Activated CD4-positive, alpha-beta T cell treated with anti-CD3 and anti-CD28 coated beads, Interleukin-2, amount 10 ng/mL, durations not matched to agents 24 days and 14 days (primary cell): ENCODE measurements around the gene REXO4. TPM values are rescaled to one million over a fixed set of nuclear protein-coding genes. Genes with fewer than 3 reads are reported as not detected.

Experiments
- DNase-seq: peaks from one replicate; pipeline ENCODE4 v3.0.0; 2022
- H3K27ac Mint-ChIP-seq: one replicate; pipeline ENCODE4 v1.8.0; 2022; ENCODE audit warnings: mild to moderate bottlenecking, mixed read lengths
- H3K27me3 Mint-ChIP-seq: one replicate; pipeline ENCODE4 v1.8.0; 2022; ENCODE audit warnings: mixed read lengths
- H3K36me3 Mint-ChIP-seq: one replicate; pipeline ENCODE4 v1.8.0; 2022; ENCODE audit warnings: low read depth, mild to moderate bottlenecking, mixed read lengths
- H3K4me1 Mint-ChIP-seq: one replicate; pipeline ENCODE4 v1.8.0; 2021; ENCODE audit warnings: mixed read lengths
- H3K4me3 Mint-ChIP-seq: one replicate; pipeline ENCODE4 v1.8.0; 2022; ENCODE audit warnings: mild to moderate bottlenecking, moderate library complexity, mixed read lengths
- H3K9me3 Mint-ChIP-seq: one replicate; pipeline ENCODE4 v1.8.0; 2021; ENCODE audit warnings: mixed read lengths
- intact Hi-C: fragments of 100-400 bp; cut with micrococcal nuclease; formaldehyde crosslinking; loops from one replicate; pipeline ENCODE4 v1.15.1; 2023
- total RNA-seq: library from RNA; stranded (reverse); gene quantifications from 2 replicates; pipeline ENCODE4 v1.2.3, GENCODE V29; 2022

REXO4 gene
- total RNA-seq, 1 donor from 2014 or later = 42.3 TPM

DNA sequence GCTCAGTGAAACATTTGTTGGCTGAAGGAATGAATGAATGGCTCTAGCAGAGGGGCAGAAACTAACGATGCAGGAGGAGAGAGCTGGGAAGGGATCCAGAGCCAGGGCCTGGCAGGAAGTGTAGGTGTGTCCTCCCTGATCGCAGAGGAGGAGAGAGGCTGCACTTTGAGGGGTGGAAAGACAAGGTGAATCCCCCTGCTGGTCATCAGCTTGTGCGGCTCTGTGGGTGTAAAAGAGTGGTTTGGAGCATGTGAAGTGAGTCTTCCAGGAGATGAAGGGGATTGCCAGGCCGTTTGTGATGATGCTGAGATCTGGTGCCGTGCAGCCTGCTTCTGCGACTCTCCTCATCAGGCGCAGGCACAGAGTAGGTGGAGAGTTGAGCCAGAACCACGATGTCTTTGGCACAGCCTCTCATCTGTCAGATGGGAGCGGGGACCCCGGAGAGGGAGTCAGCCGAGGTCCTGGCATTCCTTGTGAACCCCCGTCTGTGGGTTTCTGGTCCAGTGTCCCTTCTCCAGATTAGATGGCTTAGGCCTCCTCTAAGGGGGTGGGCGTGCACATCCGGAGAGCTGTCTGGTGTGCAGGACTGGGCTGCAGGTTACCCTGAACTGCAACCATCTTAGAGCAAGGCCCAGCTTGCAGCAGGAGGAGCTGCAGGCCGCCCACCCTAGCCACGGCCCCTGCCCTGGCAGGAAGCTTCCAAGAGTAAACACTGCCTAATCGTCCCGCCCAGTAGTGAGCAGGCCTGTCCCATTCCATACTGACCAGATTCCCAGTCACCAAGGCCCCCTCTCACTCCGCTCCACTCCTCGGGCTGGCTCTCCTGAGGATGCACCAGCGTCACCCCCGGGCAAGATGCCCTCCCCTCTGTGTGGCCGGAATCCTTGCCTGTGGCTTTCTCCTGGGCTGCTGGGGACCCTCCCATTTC is 4.1 kb upstream of the REXO4 start, which contains the start of gene ADAMTS13:
TSS of gene ADAMTS13 (plus strand) at position 753 of the 928 bp plus-strand sequence. CDS start at position 830, 77 bp downstream.
- DNase-seq = peak; percentile 75
- Mint-ChIP-seq H3K27me3 (peaks cover 5% of the 10 kb centered on the region), H3K9me3 (no peaks in the 10 kb centered on the region), H3K4me1 (peaks cover 22% of the 10 kb centered on the region), H3K36me3 (peaks cover 7% of the 10 kb centered on the region), H3K27ac (peak within 1 kb of the TSS; percentile 82), H3K4me3 (peak within 1 kb of the TSS; percentile 33)
- intact Hi-C loops = loop anchor here (5.0 kb wide), 1 partner anchor 35 kb away; the partner anchor contains the start of gene CACFD1

GRCh38 chr9:133420392-133420827 is 2.6 kb upstream of the REXO4 start:
- H3K36me3 Mint-ChIP-seq = peaks cover 17% of the 10 kb centered on the region
- no peak overlapping the region for H3K4me3 Mint-ChIP-seq
- intact Hi-C loops = loop anchor here (5.0 kb wide), 1 partner anchor 37 kb away; the partner anchor contains the start of gene CACFD1
- no peaks in the 10 kb centered on the region for H3K27me3 Mint-ChIP-seq
- H3K9me3 Mint-ChIP-seq = no peaks in the 10 kb centered on the region
- peak overlapping the region; percentile 48 for H3K27ac Mint-ChIP-seq
- peaks cover 35% of the 10 kb centered on the region for H3K4me1 Mint-ChIP-seq
- no peak for DNase-seq

- Mint-ChIP-seq H3K4me3 (peak overlapping the region; percentile 88), H3K27ac (peak overlapping the region; percentile 76), H3K9me3 (no peaks in the 10 kb centered on the region), H3K27me3 (no peaks in the 10 kb centered on the region), H3K4me1 (peaks cover 43% of the 10 kb centered on the region), H3K36me3 (peaks cover 29% of the 10 kb centered on the region)
- intact Hi-C loops = loop anchor here (5.0 kb wide), 2 partner anchors 58 to 62 kb away; partner anchors contain the start of genes SLC2A6, SURF1 and SURF2
- no peak for DNase-seq
Measured at GRCh38 chr9:133419005-133419404, 1.2 kb upstream of the REXO4 start.

DNA sequence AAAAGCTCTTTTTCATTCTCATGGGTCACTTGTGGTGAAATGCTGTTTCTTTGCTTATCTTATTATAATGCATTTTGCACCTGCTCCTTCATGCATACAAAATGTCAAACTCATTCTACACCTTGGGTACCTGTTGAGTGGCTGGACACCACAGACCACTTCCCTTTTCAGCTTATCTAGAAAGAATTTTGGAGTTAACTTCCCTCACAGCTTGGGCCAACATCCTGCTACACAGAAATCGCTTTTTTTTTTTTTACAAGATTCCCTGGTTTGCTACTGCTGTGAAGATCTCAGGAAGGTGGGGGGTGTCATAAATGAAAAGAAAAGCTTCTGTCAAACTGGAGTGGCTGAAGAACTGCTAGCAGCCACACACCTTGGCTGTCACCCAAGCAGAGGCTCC is 2.6 kb downstream of the REXO4 start:
- intact Hi-C loops = loop anchor here (5.0 kb wide), 2 partner anchors 58 to 62 kb away; partner anchors contain the start of genes SLC2A6, SURF1 and SURF2
- Mint-ChIP-seq H3K4me1 (peaks cover 34% of the 10 kb centered on the region), H3K27me3 (no peaks in the 10 kb centered on the region), H3K27ac (no peak overlapping the region), H3K36me3 (peaks cover 52% of the 10 kb centered on the region), H3K9me3 (no peaks in the 10 kb centered on the region), H3K4me3 (no peak overlapping the region)
- no peak for DNase-seq

DNA sequence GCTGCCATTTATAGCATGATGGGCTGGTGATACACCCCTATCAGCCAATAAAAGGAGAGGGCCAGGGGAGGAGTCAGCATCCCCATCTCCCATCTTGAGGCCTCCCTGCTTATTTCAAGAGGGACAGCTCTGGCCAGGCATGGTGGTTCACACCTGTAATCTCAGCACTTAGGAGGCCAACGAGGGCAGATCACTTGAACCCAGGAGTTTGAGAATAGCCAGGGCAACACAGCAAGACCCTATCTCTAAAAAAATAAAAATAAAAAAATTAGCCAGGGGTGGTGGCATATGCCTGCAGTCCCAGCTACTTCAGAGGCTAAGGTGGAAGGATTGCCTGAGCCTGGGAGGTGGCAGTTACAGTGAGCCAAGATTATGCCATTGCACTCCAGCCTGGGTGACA is 9.8 kb downstream of the REXO4 start:
- Mint-ChIP-seq H3K36me3 (peaks cover 53% of the 10 kb centered on the region), H3K27ac (no peak overlapping the region)

DNA sequence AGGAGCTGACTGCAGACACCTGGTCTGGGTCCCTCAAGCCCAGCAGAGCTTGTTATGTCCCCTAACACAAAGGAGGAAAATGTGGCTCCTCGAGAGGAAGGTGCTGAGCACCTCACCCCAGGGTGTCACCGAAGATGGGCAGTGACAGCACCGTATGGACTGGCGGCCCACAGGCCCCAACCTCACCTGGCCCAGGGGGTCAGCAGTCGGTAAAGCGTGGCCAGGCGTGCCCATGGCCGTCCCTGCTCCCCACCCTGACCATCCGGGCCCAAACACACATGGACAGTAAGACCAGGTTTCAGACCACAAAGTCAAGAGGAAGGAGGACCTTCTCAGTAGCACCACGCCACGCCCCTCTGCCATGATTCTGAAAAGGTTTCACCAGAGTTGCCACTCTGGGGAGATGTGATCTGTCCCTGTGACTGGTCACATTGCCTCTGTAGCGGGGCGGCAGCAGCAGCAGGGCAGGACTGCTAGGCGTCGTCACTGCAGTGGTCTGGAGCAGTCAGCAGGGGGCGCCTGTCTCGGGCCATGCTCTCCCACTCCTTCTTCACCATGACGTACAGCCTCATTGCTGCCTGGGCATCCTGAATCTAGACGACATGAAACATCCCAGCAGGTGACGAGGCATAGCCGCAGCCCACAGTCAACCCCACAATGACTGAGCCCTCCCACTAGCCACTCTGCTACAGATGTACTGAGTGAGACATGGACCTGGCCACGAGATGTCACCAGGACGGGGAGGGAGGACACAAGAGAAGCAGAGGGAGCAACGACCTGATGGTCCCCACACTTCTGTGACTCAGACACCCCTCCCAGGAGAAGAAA is 11.1 kb downstream of the REXO4 start:
- peaks cover 47% of the 10 kb centered on the region for H3K36me3 Mint-ChIP-seq
- no peak overlapping the region for H3K4me3 Mint-ChIP-seq
- intact Hi-C loops = loop anchor here (1.0 kb wide), 1 partner anchor 80 kb away; no protein-coding TSS in a partner anchor
- peaks cover 12% of the 10 kb centered on the region for H3K4me1 Mint-ChIP-seq
- peak overlapping the region; percentile 68 for H3K27ac Mint-ChIP-seq
- DNase-seq = peak; percentile 92
- no peaks in the 10 kb centered on the region for H3K27me3 Mint-ChIP-seq
- no peaks in the 10 kb centered on the region for H3K9me3 Mint-ChIP-seq

More for the DNA sequence above, 9.8 kb downstream of the REXO4 start:
- H3K9me3 Mint-ChIP-seq = no peaks in the 10 kb centered on the region
- peaks cover 12% of the 10 kb centered on the region for H3K4me1 Mint-ChIP-seq
- no peak for DNase-seq
- H3K27me3 Mint-ChIP-seq = no peaks in the 10 kb centered on the region
- intact Hi-C loops = no loop called here
- H3K4me3 Mint-ChIP-seq = no peak overlapping the region

GRCh38 chr9:133405508-133406438 is 12.0 kb downstream of the REXO4 start:
- Mint-ChIP-seq H3K4me3 (no peak overlapping the region), H3K27me3 (no peaks in the 10 kb centered on the region), H3K27ac (no peak overlapping the region), H3K9me3 (no peaks in the 10 kb centered on the region), H3K36me3 (peaks cover 43% of the 10 kb centered on the region), H3K4me1 (peaks cover 12% of the 10 kb centered on the region)
- intact Hi-C loops = no loop called here
- DNase-seq = no peak

- DNase-seq = no peak
- peaks cover 10% of the 10 kb centered on the region for H3K4me1 Mint-ChIP-seq
- H3K27ac Mint-ChIP-seq = no peak overlapping the region
- H3K36me3 Mint-ChIP-seq = peaks cover 31% of the 10 kb centered on the region
- no peaks in the 10 kb centered on the region for H3K9me3 Mint-ChIP-seq
- intact Hi-C loops = loop anchor here (1.0 to 5.0 kb wide), 2 partner anchors 75 to 217 kb away; partner anchors contain the start of gene SLC2A6
- H3K27me3 Mint-ChIP-seq = no peaks in the 10 kb centered on the region
- no peak overlapping the region for H3K4me3 Mint-ChIP-seq
Measured at GRCh38 chr9:133404454-133405002, 13.3 kb downstream of the REXO4 start.

- no peaks in the 10 kb centered on the region for H3K27me3 Mint-ChIP-seq
- no peak overlapping the region for H3K27ac Mint-ChIP-seq
- no peaks in the 10 kb centered on the region for H3K9me3 Mint-ChIP-seq
- intact Hi-C loops = loop anchor here (1.0 to 5.0 kb wide), 2 partner anchors 75 to 217 kb away; partner anchors contain the start of gene SLC2A6
- DNase-seq = peak; percentile 84
- H3K4me3 Mint-ChIP-seq = no peak overlapping the region
- peaks cover 10% of the 10 kb centered on the region for H3K4me1 Mint-ChIP-seq
- H3K36me3 Mint-ChIP-seq = peaks cover 29% of the 10 kb centered on the region
Measured at GRCh38 chr9:133403766-133404453, 13.9 kb downstream of the REXO4 start.

DNA sequence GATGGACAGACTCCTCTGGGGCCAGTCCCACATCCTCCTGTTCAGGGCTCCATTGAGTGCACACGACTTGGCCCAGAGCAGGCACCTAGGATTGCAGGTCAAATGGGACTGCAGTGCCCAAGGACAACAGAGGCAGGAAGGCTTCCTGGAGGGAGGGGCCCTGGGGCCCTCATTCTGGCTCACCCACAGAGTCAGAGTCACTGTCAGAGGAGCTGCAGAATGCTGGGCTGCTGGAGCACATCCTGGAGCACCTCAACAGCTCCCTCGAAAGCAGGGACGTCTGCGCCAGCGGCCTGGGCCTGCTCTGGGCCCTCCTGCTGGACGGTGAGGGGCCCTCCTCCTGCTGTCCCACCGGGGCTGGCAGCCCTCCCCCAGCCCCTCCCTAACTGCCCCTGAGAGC is 15.1 kb downstream of the REXO4 start:
- no peak overlapping the region for H3K27ac Mint-ChIP-seq
- intact Hi-C loops = loop anchor here (5.0 kb wide), 1 partner anchor 215 kb away; no protein-coding TSS in a partner anchor
- H3K4me3 Mint-ChIP-seq = no peak overlapping the region
- H3K9me3 Mint-ChIP-seq = no peaks in the 10 kb centered on the region
- peaks cover 10% of the 10 kb centered on the region for H3K4me1 Mint-ChIP-seq
- H3K36me3 Mint-ChIP-seq = peaks cover 25% of the 10 kb centered on the region
- H3K27me3 Mint-ChIP-seq = no peaks in the 10 kb centered on the region
- DNase-seq = no peak

- Mint-ChIP-seq H3K36me3 (peaks cover 16% of the 10 kb centered on the region), H3K27ac (no peak overlapping the region)
Measured at GRCh38 chr9:133401588-133401987, 16.2 kb downstream of the REXO4 start.

DNA sequence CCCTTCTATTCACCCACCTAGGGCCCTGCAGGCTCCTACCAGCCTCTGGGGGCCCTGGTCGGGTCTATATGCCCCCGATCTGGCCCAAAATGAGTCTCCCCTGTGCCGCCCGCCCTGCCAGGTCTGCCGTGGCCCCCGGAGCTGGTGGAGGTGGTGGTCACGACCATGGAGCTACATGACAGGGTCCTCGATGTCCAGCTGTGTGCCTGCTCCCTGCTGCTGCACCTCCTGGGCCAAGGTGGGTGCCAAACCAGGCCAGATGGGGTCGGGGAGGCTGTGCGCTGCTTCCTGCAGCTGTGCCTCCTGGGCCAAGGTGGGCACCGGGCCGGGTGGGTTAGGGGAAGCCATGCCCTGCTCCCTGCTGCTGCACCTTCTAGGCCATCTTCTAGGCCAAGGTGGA is 17.5 kb downstream of the REXO4 start:
- no peak for DNase-seq
- no peaks in the 10 kb centered on the region for H3K27me3 Mint-ChIP-seq
- intact Hi-C loops = loop anchor here (5.0 kb wide), 1 partner anchor 213 kb away; no protein-coding TSS in a partner anchor
- H3K4me3 Mint-ChIP-seq = no peak overlapping the region
- H3K4me1 Mint-ChIP-seq = peaks cover 3% of the 10 kb centered on the region
- H3K9me3 Mint-ChIP-seq = no peaks in the 10 kb centered on the region
- peaks cover 5% of the 10 kb centered on the region for H3K36me3 Mint-ChIP-seq
- H3K27ac Mint-ChIP-seq = no peak overlapping the region

More at GRCh38 chr9:133401588-133401987, 16.2 kb downstream of the REXO4 start:
- Mint-ChIP-seq H3K9me3 (no peaks in the 10 kb centered on the region), H3K4me3 (no peak overlapping the region), H3K4me1 (peaks cover 3% of the 10 kb centered on the region), H3K27me3 (no peaks in the 10 kb centered on the region)
- DNase-seq = no peak
- intact Hi-C loops = loop anchor here (5.0 kb wide), 1 partner anchor 214 kb away; no protein-coding TSS in a partner anchor
